Fibroblast of the aortic adventitia (primary cell): ENCODE measurements around the gene LAIR1. TPM values are rescaled to one million over a fixed set of nuclear protein-coding genes. Genes with fewer than 3 reads are reported as not detected.

Source experiments
- DNase-seq: peaks from one replicate; pipeline ENCODE4 v3.0.0-alpha.2; 2010; ENCODE audit warnings: low read depth
- H3K4me3 ChIP-seq: 2 replicates; pipeline ENCODE4 v1.5.1; 2011; ENCODE audit warnings: low read depth, mild to moderate bottlenecking, control low read depth, low read length, moderate library complexity
- total RNA-seq: library from RNA; depleted of rRNA; stranded (reverse); fragments of >200 nt; gene quantifications from 2 replicates; pipeline ENCODE4 v1.2.3, GENCODE V29; 2012; ENCODE audit warnings: low replicate concordance
- TF ChIP-seq, protein P1 (sequence below): IDR thresholded peaks from 2 replicates; pipeline ENCODE4 v1.5.1; 2011; ENCODE audit warnings: mild to moderate bottlenecking, low read length, control low read depth, inconsistent platforms; ENCODE audit not compliant: insufficient read depth

Gene LAIR1
- total RNA-seq, 1 donor, result not detected

DNA sequence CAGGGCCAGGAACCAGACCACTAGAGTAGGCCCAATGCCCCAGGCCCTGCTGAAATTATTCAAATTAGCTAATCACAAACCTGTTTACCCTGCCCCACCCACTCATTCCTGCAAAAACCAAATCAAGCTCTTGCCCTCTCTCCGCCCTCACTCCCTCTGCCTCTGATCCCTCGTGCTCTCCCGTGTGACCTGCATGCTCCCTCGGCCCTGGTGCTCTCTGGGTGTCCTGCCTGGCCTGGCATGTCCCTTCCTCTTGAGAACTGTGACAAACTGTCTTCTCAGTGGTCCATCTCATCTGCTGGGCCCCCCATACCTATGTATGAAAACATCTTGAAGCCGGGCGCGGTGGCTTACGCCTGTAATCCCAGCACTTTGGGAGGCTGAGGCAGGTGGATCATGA, 38.3 kb upstream of the LAIR1 start:
- H3K4me3 ChIP-seq, result no peak overlapping the region
- TF ChIP-seq, protein P1, sequence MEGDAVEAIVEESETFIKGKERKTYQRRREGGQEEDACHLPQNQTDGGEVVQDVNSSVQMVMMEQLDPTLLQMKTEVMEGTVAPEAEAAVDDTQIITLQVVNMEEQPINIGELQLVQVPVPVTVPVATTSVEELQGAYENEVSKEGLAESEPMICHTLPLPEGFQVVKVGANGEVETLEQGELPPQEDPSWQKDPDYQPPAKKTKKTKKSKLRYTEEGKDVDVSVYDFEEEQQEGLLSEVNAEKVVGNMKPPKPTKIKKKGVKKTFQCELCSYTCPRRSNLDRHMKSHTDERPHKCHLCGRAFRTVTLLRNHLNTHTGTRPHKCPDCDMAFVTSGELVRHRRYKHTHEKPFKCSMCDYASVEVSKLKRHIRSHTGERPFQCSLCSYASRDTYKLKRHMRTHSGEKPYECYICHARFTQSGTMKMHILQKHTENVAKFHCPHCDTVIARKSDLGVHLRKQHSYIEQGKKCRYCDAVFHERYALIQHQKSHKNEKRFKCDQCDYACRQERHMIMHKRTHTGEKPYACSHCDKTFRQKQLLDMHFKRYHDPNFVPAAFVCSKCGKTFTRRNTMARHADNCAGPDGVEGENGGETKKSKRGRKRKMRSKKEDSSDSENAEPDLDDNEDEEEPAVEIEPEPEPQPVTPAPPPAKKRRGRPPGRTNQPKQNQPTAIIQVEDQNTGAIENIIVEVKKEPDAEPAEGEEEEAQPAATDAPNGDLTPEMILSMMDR, result no peak
- DNase-seq, result no peak

- DNase-seq, result no peak
- TF ChIP-seq, protein P1, result no peak
- H3K4me3 ChIP-seq, result no peak overlapping the region
These were observed 36.2 kb upstream of the LAIR1 start for GRCh38 chr19:54400913-54401312.

DNA sequence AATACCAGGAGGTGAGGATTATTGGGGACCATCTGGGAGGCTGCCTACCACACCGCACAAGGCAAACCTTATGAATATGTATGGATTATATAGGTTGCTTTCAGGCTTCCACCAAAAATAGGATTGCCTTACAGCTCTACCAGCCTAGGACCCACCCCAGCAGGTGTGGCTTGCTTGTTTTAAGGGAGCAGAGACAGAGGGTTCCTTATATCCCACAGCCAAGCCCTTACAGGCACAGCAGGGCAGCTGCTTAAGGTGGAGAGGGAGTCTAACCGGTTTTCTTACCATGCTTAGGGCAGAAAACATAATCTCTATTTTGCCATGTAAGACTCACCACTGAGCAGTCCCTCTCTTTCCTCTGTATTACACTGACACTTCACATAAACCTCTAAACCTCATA, 34.5 kb upstream of the LAIR1 start:
- no peak for DNase-seq
- no peak overlapping the region for H3K4me3 ChIP-seq
- TF ChIP-seq, protein P1, result no peak

DNA sequence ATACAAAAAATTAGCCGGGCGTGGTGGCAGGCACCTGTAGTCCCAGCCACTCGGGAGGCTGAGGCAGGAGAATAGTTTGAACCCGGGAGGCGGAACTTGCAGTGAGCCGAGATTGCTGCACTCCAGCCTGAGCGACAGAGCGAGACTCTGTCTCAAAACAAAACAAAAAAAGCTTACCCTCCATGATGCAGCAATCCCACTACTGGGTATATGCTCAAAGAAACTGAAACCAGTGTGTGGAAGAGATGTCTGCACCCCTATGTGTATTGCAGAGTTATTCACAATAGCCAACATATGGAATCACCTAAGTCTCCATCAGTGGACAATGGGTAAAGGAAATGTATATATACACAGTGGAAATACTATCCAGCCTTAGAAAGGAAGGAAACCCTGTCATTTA, 31.0 kb upstream of the LAIR1 start:
- H3K4me3 ChIP-seq, result no peak overlapping the region
- TF ChIP-seq, protein P1, result no peak
- DNase-seq, result no peak

GRCh38 chr19:54393381-54393780, 28.6 kb upstream of the LAIR1 start:
- DNase-seq, result peak; percentile 27
- TF ChIP-seq, protein P1, result no peak
- H3K4me3 ChIP-seq, result no peak overlapping the region

- TF ChIP-seq, protein P1, result no peak
- no peak for DNase-seq
- H3K4me3 ChIP-seq, result no peak overlapping the region
These were observed 27.4 kb upstream of the LAIR1 start for GRCh38 chr19:54392105-54392504.

DNA sequence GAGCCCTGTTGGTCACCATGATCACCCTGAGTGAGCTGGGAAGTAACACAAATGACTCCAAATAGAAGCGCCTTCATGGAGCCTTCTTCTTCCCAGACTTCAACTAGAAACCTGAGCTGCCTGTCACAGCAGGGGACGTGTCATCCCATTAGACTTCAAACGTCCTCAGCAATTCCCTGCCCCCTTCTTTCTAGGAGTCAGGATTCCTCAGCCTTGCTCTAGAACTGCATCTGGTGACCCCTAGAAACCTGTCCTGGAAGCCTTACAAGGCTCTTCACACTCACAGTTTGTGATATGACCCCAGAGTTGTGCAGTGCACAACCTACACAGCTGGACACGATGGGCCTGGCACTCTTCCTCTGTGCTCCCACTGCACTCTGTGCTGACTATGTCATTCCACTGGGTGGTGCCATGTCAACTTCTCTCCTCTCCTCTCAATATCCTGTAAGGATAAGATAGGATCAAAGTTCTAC, 26.9 kb upstream of the LAIR1 start:
- DNase-seq, result no peak
- TF ChIP-seq, protein P1, result no peak
- H3K4me3 ChIP-seq, result no peak overlapping the region
